ENCODE measurements around the gene FCRL5.
A peak's percentile ranks its signal among the peaks of the same experiment; 100 is the strongest.

Gene FCRL5

GRCh38 chr1:157482717-157483116 lies 69.6 kb downstream of the FCRL5 start:
- Histone ChIP-seq H3K4me3 (ENCODE audit: low read depth, low read length) (no peak overlapping the region), H3K4me1 (ENCODE audit: control insufficient read depth, insufficient read depth, low read length) (no peaks in the 10 kb centered on the region), H3K27ac (ENCODE audit: extremely low read depth, low read depth, low read length) (no peak overlapping the region), H3K9me3 (ENCODE audit: control insufficient read depth, insufficient read depth, low read depth, low read length) (no peaks in the 10 kb centered on the region), H3K36me3 (ENCODE audit: control insufficient read depth in 2 of 2, insufficient read depth in 1 of 2, low read length in 2 of 2) (no peaks in the 10 kb centered on the region)
- POLR2A ChIA-PET, result no interaction called here
- CTCF ChIA-PET, result interaction anchor here (0.6 to 2.7 kb wide), 5 partner anchors 8 to 289 kb away, joined by 3 to 14 read pairs (median 4); no protein-coding TSS in a partner anchor
- TF ChIP-seq, protein P1, sequence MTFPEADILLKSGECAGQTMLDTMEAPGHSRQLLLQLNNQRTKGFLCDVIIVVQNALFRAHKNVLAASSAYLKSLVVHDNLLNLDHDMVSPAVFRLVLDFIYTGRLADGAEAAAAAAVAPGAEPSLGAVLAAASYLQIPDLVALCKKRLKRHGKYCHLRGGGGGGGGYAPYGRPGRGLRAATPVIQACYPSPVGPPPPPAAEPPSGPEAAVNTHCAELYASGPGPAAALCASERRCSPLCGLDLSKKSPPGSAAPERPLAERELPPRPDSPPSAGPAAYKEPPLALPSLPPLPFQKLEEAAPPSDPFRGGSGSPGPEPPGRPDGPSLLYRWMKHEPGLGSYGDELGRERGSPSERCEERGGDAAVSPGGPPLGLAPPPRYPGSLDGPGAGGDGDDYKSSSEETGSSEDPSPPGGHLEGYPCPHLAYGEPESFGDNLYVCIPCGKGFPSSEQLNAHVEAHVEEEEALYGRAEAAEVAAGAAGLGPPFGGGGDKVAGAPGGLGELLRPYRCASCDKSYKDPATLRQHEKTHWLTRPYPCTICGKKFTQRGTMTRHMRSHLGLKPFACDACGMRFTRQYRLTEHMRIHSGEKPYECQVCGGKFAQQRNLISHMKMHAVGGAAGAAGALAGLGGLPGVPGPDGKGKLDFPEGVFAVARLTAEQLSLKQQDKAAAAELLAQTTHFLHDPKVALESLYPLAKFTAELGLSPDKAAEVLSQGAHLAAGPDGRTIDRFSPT (tag by site-specific recombination; IDR thresholded peaks at IDR 0.05), result no peak
- peak; percentile 69 for TF ChIP-seq ZFHX2 (tag by site-specific recombination; conservative IDR thresholded peaks at IDR 0.05)
- TF ChIP-seq ZNF24 (tag by site-specific recombination; IDR thresholded peaks at IDR 0.05), result no peak
- TF ChIP-seq EGR2 (tag by site-specific recombination; IDR thresholded peaks at IDR 0.05; ENCODE audit: low read depth), result peak; percentile 85

GRCh38 chr1:157482174-157482573 lies 70.1 kb downstream of the FCRL5 start:
- POLR2A ChIA-PET, result no interaction called here
- no peak for TF ChIP-seq IKZF3 (tag by site-specific recombination; IDR thresholded peaks at IDR 0.05)
- TF ChIP-seq ZNF660 (tag by site-specific recombination; IDR thresholded peaks at IDR 0.05), result no peak
- no peak for TF ChIP-seq ZNF140 (tag by site-specific recombination; IDR thresholded peaks at IDR 0.05)
- TF ChIP-seq ZEB2 (tag by site-specific recombination; IDR thresholded peaks at IDR 0.05), result no peak
- no peak for TF ChIP-seq ZNF423 (tag by site-specific recombination; IDR thresholded peaks at IDR 0.05)
- no peak for TF ChIP-seq ZFP37 (tag by site-specific recombination; IDR thresholded peaks at IDR 0.05)
- TF ChIP-seq ZNF169 (tag by site-specific recombination; IDR thresholded peaks at IDR 0.05), result no peak
- TF ChIP-seq, protein P2, sequence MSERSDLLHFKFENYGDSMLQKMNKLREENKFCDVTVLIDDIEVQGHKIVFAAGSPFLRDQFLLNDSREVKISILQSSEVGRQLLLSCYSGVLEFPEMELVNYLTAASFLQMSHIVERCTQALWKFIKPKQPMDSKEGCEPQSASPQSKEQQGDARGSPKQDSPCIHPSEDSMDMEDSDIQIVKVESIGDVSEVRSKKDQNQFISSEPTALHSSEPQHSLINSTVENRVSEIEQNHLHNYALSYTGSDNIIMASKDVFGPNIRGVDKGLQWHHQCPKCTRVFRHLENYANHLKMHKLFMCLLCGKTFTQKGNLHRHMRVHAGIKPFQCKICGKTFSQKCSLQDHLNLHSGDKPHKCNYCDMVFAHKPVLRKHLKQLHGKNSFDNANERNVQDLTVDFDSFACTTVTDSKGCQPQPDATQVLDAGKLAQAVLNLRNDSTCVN (tag by site-specific recombination; optimal IDR thresholded peaks at IDR 0.05), result no peak
- no peak for TF ChIP-seq ZNF791 (tag by site-specific recombination; IDR thresholded peaks at IDR 0.05)
- TF ChIP-seq ZNF146 (tag by site-specific recombination; IDR thresholded peaks at IDR 0.05), result no peak
- TF ChIP-seq KLF17 (tag by site-specific recombination; IDR thresholded peaks at IDR 0.05), result no peak
- no peak for TF ChIP-seq ZNF626 (tag by site-specific recombination; IDR thresholded peaks at IDR 0.05)
- no peak for TF ChIP-seq ZNF449 (tag by site-specific recombination; IDR thresholded peaks at IDR 0.05)
- no peak for TF ChIP-seq ZNF292 (tag by site-specific recombination; IDR thresholded peaks at IDR 0.05; ENCODE audit: borderline replicate concordance, low read depth)
- TF ChIP-seq, protein P3, sequence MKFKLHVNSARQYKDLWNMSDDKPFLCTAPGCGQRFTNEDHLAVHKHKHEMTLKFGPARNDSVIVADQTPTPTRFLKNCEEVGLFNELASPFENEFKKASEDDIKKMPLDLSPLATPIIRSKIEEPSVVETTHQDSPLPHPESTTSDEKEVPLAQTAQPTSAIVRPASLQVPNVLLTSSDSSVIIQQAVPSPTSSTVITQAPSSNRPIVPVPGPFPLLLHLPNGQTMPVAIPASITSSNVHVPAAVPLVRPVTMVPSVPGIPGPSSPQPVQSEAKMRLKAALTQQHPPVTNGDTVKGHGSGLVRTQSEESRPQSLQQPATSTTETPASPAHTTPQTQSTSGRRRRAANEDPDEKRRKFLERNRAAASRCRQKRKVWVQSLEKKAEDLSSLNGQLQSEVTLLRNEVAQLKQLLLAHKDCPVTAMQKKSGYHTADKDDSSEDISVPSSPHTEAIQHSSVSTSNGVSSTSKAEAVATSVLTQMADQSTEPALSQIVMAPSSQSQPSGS (tag by site-specific recombination; IDR thresholded peaks at IDR 0.05; ENCODE audit: low read depth), result no peak
- TF ChIP-seq ZBTB10 (tag by site-specific recombination; IDR thresholded peaks at IDR 0.05), result no peak
- Histone ChIP-seq H3K4me3 (ENCODE audit: low read depth, low read length) (no peak overlapping the region), H3K27ac (ENCODE audit: extremely low read depth, low read depth, low read length) (no peak overlapping the region), H3K9me3 (ENCODE audit: control insufficient read depth, insufficient read depth, low read depth, low read length) (no peaks in the 10 kb centered on the region), H3K4me1 (ENCODE audit: control insufficient read depth, insufficient read depth, low read length) (no peaks in the 10 kb centered on the region), H3K36me3 (ENCODE audit: control insufficient read depth in 2 of 2, insufficient read depth in 1 of 2, low read length in 2 of 2) (no peaks in the 10 kb centered on the region)
- CTCF ChIA-PET, result interaction anchor here (0.6 to 1.7 kb wide), 5 partner anchors 13 to 643 kb away, joined by 3 to 9 read pairs (median 3); no protein-coding TSS in a partner anchor
